ENCODE measurements around the gene PDZD2.
"Not testable (repeated sequence)": the region's sequence is repeated elsewhere in the genome, so short reads cannot be mapped to it uniquely, and the experiment has no call there.

The PDZD2 gene

DNA sequence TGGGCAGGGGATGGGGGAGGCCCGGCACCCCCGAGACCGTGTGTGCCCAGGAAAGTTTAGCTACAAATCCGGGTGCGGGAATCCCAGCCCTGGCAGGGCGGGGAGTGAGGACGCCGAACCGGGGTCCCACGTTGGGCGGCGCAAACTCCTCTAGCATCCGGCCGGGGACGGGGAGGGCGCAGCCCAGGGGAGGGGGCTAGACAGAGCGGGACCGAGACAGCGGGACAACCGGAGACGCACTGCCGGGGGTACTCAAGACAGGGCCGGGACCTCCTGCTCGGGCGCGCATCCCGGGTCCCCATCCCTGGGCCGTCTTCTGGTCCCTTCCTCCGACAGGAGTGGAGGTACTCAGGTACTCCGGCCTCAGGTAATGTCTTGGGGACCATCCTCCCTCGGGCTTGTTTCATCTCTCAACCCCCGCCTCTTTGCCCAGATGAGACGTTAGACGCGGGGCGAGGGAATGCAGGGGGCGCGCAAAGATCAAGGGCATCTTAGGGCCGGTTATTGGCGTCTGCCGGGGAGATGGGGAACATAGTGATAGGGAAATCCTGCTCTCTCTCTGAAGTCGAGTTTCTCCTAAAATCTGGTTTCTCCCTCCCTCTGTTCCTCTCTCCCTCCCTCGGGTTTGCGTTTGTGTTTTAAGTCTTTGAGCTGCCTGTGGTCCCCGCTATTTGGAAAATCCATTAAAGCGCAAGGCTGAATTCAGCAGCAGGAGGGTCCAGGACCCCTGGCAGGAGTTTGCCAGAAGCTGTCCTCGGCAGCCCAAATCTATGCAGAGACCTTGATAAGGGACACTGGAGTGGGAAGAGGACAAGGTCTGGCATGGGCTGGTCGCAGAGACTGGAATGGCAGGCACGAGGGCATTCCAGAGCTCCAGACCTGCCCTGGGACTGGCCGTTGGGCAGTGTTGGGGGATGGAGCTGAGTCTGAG lies 815 bp downstream of the PDZD2 start:
- DNase-seq = no peak

GRCh38 chr5:31640573-31640972 lies 1.6 kb downstream of the PDZD2 start:
- no peak for DNase-seq

GRCh38 chr5:31641059-31641458 lies 2.1 kb downstream of the PDZD2 start:
- no peak for DNase-seq

DNA sequence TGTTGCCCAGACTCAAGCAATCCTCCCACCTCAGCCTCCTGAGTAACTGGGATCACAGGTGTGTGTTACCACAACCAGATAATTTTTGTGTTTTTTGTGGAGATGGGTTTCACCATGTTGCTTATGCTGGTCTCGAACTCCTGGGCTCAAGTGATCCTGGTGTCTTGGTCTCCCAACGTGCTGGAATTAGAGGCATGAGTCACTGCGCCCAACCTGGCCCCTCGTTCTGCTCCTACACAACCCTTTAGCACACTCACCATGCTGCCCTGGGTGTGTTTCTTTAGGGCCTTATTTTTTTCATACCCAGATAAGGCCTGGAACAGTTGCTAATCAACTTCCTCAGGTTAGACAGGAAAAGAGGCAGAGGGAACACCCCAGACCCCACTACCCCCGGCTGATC lies 2.6 kb downstream of the PDZD2 start:
- DNase-seq = no peak

- no peak for DNase-seq
These were observed 6.6 kb downstream of the PDZD2 start for GRCh38 chr5:31645420-31646081.

DNA sequence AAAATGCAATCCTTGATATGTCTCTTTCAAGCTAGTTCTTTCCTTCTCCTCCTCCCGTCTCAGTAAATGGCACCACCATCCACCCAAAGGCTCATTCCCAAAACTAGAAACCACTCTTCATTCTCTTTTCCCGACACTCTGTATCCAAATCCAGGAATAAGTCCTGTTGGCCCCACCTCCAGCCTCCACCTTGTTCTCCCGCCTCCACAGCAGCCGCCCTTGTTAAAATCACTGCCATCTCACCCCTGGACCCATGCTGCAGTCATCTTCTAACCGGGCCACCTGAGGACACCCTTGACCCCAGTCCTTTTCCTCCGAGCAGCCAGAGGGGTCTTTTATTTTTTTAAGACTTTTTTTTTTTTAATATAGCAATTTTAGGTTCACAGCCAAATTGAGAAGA lies 9.4 kb downstream of the PDZD2 start:
- no peak for DNase-seq

GRCh38 chr5:31651241-31651640 lies 12.3 kb downstream of the PDZD2 start:
- DNase-seq = no peak

DNA sequence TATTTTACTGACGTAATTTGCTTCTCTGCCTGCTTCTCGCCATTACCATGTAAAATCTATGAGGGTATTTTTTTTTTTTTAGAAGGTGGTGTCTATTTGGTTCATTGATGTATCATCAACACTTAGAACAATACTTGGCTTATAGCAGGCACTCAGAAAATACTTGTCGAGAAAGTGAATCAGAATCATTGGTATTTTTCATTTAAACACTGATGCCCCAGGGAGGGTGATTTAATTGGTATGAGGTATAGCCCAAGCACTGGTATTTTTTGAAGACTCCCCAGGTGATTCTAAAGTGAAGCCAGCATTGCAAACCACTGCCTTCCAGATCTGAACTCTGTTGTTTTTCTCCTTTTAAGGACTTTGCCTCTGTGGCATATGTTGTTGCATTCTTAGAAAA lies 16.6 kb downstream of the PDZD2 start:
- DNase-seq = no peak

DNA sequence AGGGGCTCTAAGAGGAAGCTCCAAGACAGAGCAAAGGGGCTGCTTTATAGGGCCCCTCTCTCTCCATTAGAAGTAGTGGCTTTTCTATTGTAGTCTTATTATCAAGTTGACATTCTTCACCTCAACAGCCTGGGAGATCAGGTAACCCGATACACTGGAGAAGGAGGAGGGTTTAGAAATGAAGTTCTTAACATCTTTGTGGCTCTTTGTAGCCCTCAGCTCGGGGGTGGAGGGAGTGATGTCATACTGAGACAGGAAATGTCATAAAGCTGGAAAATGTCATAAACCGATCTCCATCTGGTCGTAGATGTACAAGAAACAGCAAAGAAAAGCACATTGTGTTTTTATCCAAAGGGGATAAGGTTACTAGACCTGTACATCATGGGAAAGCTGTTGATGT lies 17.9 kb downstream of the PDZD2 start:
- no peak for DNase-seq

DNA sequence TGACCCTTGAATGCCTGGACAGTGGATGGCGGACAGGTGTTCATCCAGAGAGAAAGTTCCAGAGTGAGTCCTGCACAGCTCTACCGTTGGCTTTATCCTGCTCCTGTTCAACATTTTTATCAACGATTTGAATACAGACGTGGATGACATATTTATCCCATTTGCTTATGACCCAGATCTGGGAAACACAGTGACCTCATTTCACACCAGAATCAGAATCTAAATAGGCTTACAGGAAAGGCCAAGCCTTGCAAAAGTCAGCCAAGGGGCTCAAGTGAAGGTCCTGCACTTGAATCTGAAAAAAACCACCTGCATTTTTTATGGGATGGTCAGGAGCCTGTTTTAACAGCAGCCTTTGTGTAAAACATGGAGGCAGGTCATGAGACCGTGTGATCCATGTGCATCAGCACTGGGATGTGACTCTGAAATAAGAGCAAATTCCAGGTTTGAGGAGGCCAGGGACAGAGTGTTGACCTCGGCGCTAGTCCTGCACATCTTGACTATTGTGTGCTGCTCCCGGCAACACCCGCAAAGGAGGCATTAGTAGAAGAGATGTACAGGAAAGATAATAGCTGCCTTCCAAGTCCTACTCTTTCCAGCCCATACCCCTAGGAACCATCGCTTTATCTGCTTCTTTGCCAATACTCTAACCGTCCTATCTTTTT lies 18.5 kb downstream of the PDZD2 start:
- no peak for DNase-seq

DNA sequence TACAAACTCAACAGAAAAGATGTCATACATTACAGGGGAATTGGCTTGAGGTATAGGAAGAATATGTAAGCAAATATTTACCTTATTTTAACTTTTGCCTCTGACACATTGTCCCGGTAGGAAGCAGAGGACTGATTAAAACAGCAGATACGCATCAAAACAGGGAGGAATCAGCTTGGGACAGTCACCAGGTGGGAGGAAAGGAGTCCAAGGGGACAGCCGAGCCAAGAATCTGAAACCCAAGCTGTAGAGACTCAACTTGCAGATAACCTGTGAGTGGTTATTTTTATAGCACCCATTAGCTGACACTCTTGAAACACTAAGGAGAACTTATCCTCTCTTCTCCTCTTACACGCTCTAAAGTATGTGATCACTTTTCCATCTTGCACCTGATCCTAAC lies 22.3 kb downstream of the PDZD2 start:
- no peak for DNase-seq

DNA sequence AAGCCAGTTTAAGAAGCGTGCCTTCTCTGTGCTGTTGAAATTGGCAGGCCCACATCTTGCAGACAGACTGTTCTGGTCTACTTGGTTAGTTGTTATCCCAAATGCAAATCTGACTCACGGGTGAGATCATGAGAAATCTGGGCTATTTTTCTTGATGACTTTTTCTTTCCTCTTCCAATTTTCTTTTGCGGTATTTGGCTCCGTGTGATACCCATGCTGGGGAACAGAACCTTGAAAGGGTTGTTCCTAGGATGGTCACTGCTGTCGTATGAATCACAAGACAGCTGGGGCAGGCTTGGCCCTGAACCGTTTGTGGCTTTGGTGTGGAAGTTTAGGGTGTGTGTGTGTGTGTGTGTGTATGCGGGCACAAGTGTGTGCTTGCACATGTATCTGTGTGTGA lies 24.6 kb downstream of the PDZD2 start:
- no peak for DNase-seq

GRCh38 chr5:31664566-31664965 lies 25.6 kb downstream of the PDZD2 start:
- DNase-seq = no peak

DNA sequence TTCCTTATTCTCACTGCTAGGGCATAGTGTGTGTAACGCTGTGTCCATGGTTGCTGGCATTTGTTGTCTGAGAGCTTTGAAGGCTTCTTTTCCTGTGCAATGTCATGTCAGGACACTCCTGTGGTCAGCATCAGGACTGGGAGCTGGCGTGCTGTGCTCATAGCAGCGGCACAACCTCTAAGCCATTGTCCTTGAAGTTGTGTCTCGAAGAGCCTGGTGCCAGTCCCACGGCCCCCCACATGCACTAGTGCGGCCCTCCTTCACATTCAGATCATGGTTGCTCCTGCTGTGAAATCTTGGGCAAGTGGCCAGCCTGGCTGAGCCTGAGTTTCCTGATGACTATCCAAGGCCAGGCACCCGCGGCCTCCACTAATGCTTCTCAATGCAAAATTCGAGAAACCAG lies 32.4 kb downstream of the PDZD2 start:
- DNase-seq = no peak

GRCh38 chr5:31674371-31674951 lies 35.5 kb downstream of the PDZD2 start:
- no peak for DNase-seq

GRCh38 chr5:31675472-31675871 lies 36.5 kb downstream of the PDZD2 start:
- no peak for DNase-seq

DNA sequence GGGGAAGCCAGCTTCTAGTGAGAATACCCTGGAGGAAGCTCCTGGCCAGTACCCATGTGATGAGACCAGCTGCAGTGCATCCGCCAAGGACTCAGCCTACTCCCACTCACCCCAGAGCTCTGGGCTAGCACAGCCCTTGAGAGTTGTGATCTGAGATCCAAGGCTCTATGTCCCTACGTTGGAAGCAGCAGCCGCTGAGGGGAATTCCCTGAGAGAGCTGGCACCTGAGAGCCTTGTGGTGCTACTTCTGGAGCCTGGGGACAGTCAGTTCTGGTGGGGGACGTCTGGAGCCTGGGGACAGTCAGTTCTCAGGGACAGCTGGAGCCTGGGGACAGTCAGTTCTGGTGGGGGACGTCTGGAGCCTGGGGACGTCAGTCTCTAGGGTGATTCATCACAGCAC lies 39.2 kb downstream of the PDZD2 start:
- DNase-seq = no peak

GRCh38 chr5:31680528-31680927 lies 41.6 kb downstream of the PDZD2 start:
- DNase-seq = no peak

- no peak for DNase-seq
These were observed 43.1 kb downstream of the PDZD2 start for GRCh38 chr5:31682025-31682424.

DNA sequence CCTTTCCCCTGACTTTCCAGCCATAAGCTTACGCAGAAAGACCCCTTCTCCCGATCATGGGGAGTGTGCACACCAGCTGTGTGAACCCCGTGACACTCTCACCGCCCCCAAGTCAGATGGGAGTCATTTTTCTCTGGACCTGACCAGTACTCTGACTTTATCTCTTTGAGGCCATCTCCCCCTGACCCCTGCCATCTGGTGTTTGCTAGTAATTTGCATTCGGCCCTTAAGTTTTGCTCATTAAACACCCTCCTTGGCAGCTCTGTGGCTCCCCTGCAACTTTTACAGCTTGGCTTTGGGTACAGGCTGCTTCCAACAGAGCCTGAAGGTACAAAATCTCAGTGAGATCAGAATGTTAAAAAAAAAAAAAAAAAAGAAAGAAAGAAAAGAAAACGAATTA lies 43.9 kb downstream of the PDZD2 start:
- no peak for DNase-seq

DNA sequence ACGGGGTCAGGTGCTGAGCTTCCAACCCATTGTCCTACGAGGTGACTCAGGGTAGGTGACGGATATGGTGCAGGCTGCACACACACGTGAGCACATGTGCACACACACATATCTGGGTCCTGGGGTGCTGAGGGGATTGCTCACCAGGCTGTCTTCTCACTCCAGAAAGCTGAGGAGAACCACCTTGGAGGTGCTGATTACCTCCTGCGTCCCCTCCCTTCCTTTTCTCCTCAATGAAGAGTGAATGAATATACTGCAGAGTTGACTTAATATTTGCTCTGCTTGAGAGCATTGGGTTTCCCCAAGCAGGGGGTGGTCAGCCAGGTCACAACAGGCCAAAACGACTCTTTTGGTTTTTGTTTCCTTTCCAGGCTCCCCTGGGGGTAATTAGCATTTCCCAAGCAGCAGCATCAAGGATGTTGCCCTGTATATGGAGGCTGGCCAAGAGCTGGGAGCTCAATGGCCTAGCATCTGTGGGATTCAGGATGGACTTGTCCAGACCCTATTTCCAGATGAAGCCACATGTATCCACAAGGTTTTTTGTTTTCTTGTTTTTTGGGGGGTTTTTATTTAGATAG lies 49.7 kb downstream of the PDZD2 start:
- DNase-seq = no peak

DNA sequence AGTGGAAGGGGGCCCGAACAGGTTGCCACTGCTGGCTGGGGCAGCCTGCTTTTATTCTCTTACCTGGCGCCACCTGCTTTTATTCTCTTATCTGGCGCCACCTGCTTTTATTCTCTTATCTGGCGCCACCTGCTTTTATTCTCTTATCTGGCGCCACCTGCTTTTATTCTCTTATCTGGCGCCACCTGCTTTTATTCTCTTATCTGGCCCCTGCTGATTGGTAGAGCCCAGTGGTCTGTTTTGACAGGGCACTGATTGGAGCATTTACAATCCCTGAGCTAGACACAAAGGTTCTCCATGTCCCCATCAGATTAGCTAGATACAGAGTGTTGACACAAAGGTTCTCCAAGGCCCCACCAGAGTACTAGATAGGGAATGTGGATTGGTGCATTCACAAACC lies 52.5 kb downstream of the PDZD2 start:
- DNase-seq = not testable (repeated sequence)

DNA sequence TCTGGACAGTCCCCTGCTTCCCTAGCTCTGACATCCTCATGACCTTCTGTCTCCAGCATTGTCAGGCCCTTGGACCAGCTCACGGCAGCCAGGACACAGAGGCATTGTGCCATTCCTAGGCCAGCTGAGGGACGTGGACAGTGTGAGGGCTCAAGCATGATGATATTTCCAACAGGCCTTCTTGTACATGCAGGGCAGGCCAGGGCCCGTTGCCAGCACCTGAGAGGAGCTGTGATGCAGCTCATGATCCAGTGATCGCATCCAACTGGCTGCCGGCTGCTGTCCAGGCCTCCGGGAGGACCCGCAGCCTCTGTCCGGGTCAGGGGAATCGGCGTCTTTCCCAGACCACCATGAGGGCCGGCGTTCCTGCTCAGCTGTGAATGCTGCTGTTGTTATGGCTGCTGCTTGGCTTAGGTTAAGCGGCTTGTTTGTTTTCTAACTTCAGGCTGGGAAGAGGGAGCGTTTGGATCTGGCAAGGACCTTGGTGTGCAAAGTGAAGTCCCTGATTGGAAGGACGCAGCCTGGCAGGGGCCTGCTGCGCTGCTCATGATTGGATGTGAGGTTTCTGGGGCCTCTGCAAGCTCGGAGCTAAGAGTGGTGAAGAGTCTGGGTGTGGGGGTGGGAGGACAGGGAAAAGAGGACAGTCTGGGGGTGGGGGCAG lies 53.8 kb downstream of the PDZD2 start:
- DNase-seq = no peak
